Trophoblast cell (in vitro differentiated cells and primary cell): Measurements from ENCODE around the gene ESR1.

Experiments used
- DNase-seq, 2 donors: peaks; one replicate each; pipeline ENCODE4 v3.0.0-alpha.2; 2016
- H2AFZ ChIP-seq: 2 replicates; pipeline ENCODE4 v1.6.1; 2013; ENCODE audit warnings: low read length, moderate library complexity, mild to moderate bottlenecking; ENCODE audit not compliant: insufficient read depth, poor library complexity
- H2AK5ac ChIP-seq: 2 replicates; pipeline ENCODE4 v1.6.1; 2013; ENCODE audit warnings: mild to moderate bottlenecking, low read length
- H2BK120ac ChIP-seq: 2 replicates; pipeline ENCODE4 v1.6.1; 2013; ENCODE audit warnings: low read length, mild to moderate bottlenecking, moderate library complexity; ENCODE audit not compliant: insufficient read depth, poor library complexity
- H2BK12ac ChIP-seq: 2 replicates; pipeline ENCODE4 v1.6.1; 2013; ENCODE audit warnings: mild to moderate bottlenecking, low read length, moderate library complexity
- H2BK5ac ChIP-seq: 2 replicates; pipeline ENCODE4 v1.6.1; 2013; ENCODE audit warnings: low read length, low read depth, moderate library complexity, mild to moderate bottlenecking; ENCODE audit not compliant: poor library complexity
- H3K14ac ChIP-seq: 2 replicates; pipeline ENCODE4 v1.6.1; 2013; ENCODE audit warnings: mild to moderate bottlenecking, low read length
- H3K18ac ChIP-seq: 2 replicates; pipeline ENCODE4 v1.6.1; 2013; ENCODE audit warnings: mild to moderate bottlenecking, low read length
- H3K23ac ChIP-seq: 2 replicates; pipeline ENCODE4 v1.6.1; 2013; ENCODE audit warnings: low read length
- H3K27ac ChIP-seq: 2 replicates; pipeline ENCODE4 v1.5.1; 2013; ENCODE audit warnings: low read depth, mild to moderate bottlenecking, inconsistent platforms, low read length, moderate library complexity
- H3K27me3 ChIP-seq: 2 replicates; pipeline ENCODE4 v1.6.1; 2013; ENCODE audit warnings: inconsistent platforms, mild to moderate bottlenecking, low read length, moderate library complexity; ENCODE audit not compliant: insufficient read depth
- H3K36me3 ChIP-seq, 2 experiments: 1 replicate in 1 of 2; 2 replicates in 1 of 2; pipeline ENCODE4 v1.6.1; 2013; ENCODE audit warnings: low read length in 2 of 2, mild to moderate bottlenecking in 2 of 2, moderate library complexity in 1 of 2; ENCODE audit not compliant: insufficient read depth in 2 of 2, control insufficient read depth in 1 of 2
- H3K4ac ChIP-seq: 2 replicates; pipeline ENCODE4 v1.6.1; 2013; ENCODE audit warnings: low read depth, mild to moderate bottlenecking, low read length, moderate library complexity
- H3K4me1 ChIP-seq, 2 experiments: 1 replicate in 1 of 2; 2 replicates in 1 of 2; pipeline ENCODE4 v1.6.1; 2013; ENCODE audit warnings: low read length in 2 of 2, mild to moderate bottlenecking in 2 of 2, moderate library complexity in 1 of 2; ENCODE audit not compliant: insufficient read depth in 2 of 2, control insufficient read depth in 1 of 2
- H3K4me2 ChIP-seq: 2 replicates; pipeline ENCODE4 v1.6.1; 2013; ENCODE audit warnings: inconsistent platforms, mild to moderate bottlenecking, low read length, moderate library complexity
- H3K4me3 ChIP-seq: 2 replicates; pipeline ENCODE4 v1.5.1; 2013; ENCODE audit warnings: mild to moderate bottlenecking, low read depth, low read length, inconsistent platforms
- H3K79me1 ChIP-seq: one replicate; pipeline ENCODE4 v1.6.1; 2013; ENCODE audit warnings: low read length
- H3K79me2 ChIP-seq: 2 replicates; pipeline ENCODE4 v1.6.1; 2013; ENCODE audit warnings: low read length, mild to moderate bottlenecking; ENCODE audit not compliant: control insufficient read depth, insufficient read depth, poor library complexity
- H3K9ac ChIP-seq: 2 replicates; pipeline ENCODE4 v1.6.1; 2013; ENCODE audit warnings: mild to moderate bottlenecking, low read length
- H3K9me3 ChIP-seq: 2 replicates; pipeline ENCODE4 v1.6.1; 2013; ENCODE audit warnings: low read depth, mild to moderate bottlenecking, control low read depth, inconsistent platforms, low read length; ENCODE audit not compliant: insufficient read depth
- H4K12ac ChIP-seq: 2 replicates; pipeline ENCODE4 v1.6.1; 2013; ENCODE audit warnings: low read depth, mild to moderate bottlenecking, low read length, moderate library complexity
- H4K8ac ChIP-seq: 2 replicates; pipeline ENCODE4 v1.6.1; 2013; ENCODE audit warnings: low read depth, mild to moderate bottlenecking, low read length, moderate library complexity
- H4K91ac ChIP-seq: one replicate; pipeline ENCODE4 v1.6.1; 2013; ENCODE audit warnings: low read depth, mild to moderate bottlenecking, low read length, moderate library complexity
- whole genome bisulfite sequencing: extraction: QIAGEN DNeasy Blood & Tissue Kit; methylation state at CpG from one replicate; pipeline ENCODE4 v1.1.7; 2013; ENCODE audit warnings: missing lambda C conversion rate; ENCODE audit not compliant: insufficient read length, insufficient coverage; ENCODE audit errors: extremely low coverage; 5-methylcytosine and 5-hydroxymethylcytosine counted together

Gene ESR1

DNA sequence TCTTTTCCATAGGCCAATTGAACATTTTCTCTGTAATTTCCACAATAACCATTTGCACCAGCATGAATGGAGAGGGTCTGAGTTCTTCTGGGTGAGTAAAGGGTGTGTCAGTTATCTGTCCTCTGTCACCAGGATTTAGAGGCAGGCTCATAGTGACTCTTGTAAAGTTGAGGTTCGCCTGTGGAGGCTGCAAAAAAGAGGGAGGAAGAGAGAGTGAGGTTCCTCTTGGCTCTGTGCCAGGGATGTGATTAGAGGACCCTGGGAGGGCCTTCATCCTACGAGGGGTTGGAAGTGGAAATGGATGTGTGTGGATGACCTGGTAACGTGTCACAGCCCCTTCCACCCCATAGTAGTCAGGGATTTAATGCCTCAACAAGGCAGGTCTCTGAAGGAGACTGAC, 242.0 kb downstream of the ESR1 start:
- Histone ChIP-seq H3K18ac (no peak overlapping the region), H2BK12ac (no peak overlapping the region), H3K27ac (no peak overlapping the region), H3K4me3 (no peak overlapping the region), H2AFZ (no peak overlapping the region), H3K9ac (no peak overlapping the region), H4K8ac (no peak overlapping the region), H3K27me3 (no peaks in the 10 kb centered on the region), H4K12ac (no peak overlapping the region), H3K23ac (no peak overlapping the region), H3K36me3 (no peaks in the 10 kb centered on the region), H2BK5ac (no peak overlapping the region), H3K79me1 (no peaks in the 10 kb centered on the region), H3K4ac (no peak overlapping the region), H3K79me2 (no peaks in the 10 kb centered on the region), H3K4me1 (no peaks in the 10 kb centered on the region), H3K9me3 (peaks cover 1% of the 10 kb centered on the region), H3K14ac (no peak overlapping the region), H2AK5ac (no peak overlapping the region), H3K4me2 (no peak overlapping the region), H4K91ac (no peak overlapping the region), H2BK120ac (no peak overlapping the region)
- no peak for DNase-seq
- no CpG with 5 or more reads among the region's 3 CpGs for WGBS

DNA sequence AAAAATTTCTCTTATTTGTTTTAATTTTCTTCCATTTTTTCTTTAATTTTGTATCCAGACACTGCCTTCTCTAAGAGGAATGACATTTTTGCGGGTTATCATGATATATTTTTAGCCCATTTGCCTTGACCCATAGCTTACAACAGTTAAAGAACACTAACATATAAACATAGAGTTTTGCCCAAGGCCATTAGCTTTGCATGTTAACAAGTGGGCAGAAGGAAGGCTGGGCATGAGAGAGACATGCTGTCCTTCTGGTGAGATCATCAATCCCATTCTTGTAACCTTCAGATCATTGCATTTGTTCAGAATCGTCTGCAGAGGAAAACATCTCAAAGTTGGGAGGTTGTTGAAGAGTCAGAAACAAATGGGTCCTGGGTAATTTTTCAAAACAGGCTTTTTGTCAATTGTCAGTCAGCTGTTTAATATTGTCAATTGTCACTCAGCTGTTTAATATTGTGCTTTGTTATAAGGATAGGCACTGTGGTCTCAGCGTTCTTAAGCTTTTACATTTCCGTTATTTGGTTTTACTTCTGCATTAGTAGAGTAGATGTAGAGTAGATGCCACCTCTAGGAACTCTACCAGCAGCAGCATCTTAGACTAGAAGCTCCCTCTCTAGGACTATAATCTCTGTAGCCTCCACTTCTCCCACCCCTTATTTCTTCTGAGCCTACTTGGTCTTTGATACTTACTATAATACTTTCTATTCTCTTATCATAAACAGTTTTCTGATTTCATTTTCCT, 243.1 kb downstream of the ESR1 start:
- Histone ChIP-seq H3K9me3 (peaks cover 1% of the 10 kb centered on the region), H4K8ac (no peak overlapping the region), H3K18ac (no peak overlapping the region), H4K91ac (no peak overlapping the region), H3K27me3 (no peaks in the 10 kb centered on the region), H3K23ac (no peak overlapping the region), H3K27ac (no peak overlapping the region), H2AK5ac (no peak overlapping the region), H3K36me3 (no peaks in the 10 kb centered on the region), H2AFZ (no peak overlapping the region), H3K4ac (no peak overlapping the region), H3K14ac (no peak overlapping the region), H3K79me1 (no peaks in the 10 kb centered on the region), H3K4me1 (no peaks in the 10 kb centered on the region), H3K4me2 (no peak overlapping the region), H2BK12ac (no peak overlapping the region), H2BK5ac (no peak overlapping the region), H3K79me2 (no peaks in the 10 kb centered on the region), H2BK120ac (no peak overlapping the region), H3K9ac (no peak overlapping the region), H3K4me3 (no peak overlapping the region), H4K12ac (no peak overlapping the region)
- no peak for DNase-seq
- whole genome bisulfite sequencing: no CpG with 5 or more reads among the region's 4 CpGs

DNA sequence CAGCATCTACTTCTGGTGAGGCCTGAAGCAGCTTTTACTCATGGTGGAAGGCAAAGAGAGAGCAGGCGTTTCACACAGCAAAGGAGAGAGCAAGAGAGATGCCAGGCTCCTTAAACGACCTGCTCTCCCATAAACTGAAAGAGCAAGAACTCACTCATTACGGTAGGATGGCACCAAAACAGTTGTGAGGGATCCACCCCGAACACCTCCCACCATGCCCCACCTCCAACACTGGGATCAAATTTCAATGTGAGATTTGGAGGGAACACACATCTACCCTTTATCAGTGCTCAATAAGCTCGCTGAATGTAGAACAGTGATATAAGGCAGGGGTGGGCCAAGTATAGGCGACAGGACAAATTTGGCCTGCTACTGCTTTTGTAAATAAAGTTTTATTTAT, 244.6 kb downstream of the ESR1 start:
- Histone ChIP-seq H3K79me1 (no peaks in the 10 kb centered on the region), H3K4me3 (no peak overlapping the region)

DNA sequence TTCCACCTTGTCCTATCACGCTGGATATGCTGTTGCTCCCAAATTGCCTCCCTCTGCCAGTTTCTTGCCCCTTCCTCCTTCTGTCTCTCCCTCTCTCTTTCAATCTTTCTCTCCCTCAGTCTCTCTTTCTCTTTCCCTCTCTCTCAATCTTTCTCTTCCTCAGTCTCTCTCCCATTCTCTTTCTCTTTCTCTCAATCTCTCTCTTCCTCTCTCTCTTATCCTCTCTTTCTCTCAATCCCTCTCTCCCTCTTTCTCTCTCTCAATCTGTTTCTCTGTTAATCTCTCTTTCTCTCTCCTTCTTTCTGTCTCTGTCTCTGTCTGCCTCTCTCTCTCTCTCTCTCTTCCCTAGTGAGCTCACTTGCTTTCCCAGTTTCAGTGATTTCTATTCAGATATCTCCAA, 245.8 kb downstream of the ESR1 start:
- peaks cover 1% of the 10 kb centered on the region for H3K9me3 ChIP-seq
- no peak overlapping the region for H3K14ac ChIP-seq
- H3K79me1 ChIP-seq: no peaks in the 10 kb centered on the region
- no peak overlapping the region for H3K9ac ChIP-seq
- no peaks in the 10 kb centered on the region for H3K4me1 ChIP-seq
- no peak overlapping the region for H4K8ac ChIP-seq
- H4K91ac ChIP-seq: no peak overlapping the region
- no peak overlapping the region for H2AFZ ChIP-seq
- H3K4me2 ChIP-seq: no peak overlapping the region
- no peak overlapping the region for H3K4ac ChIP-seq
- no peak overlapping the region for H3K27ac ChIP-seq
- no CpG with 5 or more reads among the region's 1 CpG for WGBS
- no peak overlapping the region for H2BK5ac ChIP-seq
- no peaks in the 10 kb centered on the region for H3K27me3 ChIP-seq
- H3K4me3 ChIP-seq: no peak overlapping the region
- no peaks in the 10 kb centered on the region for H3K36me3 ChIP-seq
- no peak overlapping the region for H3K23ac ChIP-seq
- H3K79me2 ChIP-seq: no peaks in the 10 kb centered on the region
- no peak overlapping the region for H3K18ac ChIP-seq
- no peak overlapping the region for H4K12ac ChIP-seq
- no peak overlapping the region for H2AK5ac ChIP-seq
- no peak overlapping the region for H2BK120ac ChIP-seq
- no peak overlapping the region for H2BK12ac ChIP-seq
- DNase-seq: no peak

More for the DNA sequence above, 244.6 kb downstream of the ESR1 start:
- no peak overlapping the region for H3K27ac ChIP-seq
- no peak overlapping the region for H4K91ac ChIP-seq
- no peak overlapping the region for H3K23ac ChIP-seq
- no peaks in the 10 kb centered on the region for H3K4me1 ChIP-seq
- H3K36me3 ChIP-seq: no peaks in the 10 kb centered on the region
- no peaks in the 10 kb centered on the region for H3K79me2 ChIP-seq
- no peak overlapping the region for H3K4ac ChIP-seq
- no peak overlapping the region for H2BK5ac ChIP-seq
- H3K18ac ChIP-seq: no peak overlapping the region
- WGBS: no CpG with 5 or more reads among the region's 6 CpGs
- no peak overlapping the region for H4K12ac ChIP-seq
- H2AK5ac ChIP-seq: no peak overlapping the region
- H2AFZ ChIP-seq: no peak overlapping the region
- H2BK12ac ChIP-seq: no peak overlapping the region
- no peak overlapping the region for H2BK120ac ChIP-seq
- H3K9me3 ChIP-seq: peaks cover 1% of the 10 kb centered on the region
- no peak overlapping the region for H3K9ac ChIP-seq
- H3K14ac ChIP-seq: no peak overlapping the region
- no peak overlapping the region for H4K8ac ChIP-seq
- no peak for DNase-seq
- no peak overlapping the region for H3K4me2 ChIP-seq
- no peaks in the 10 kb centered on the region for H3K27me3 ChIP-seq
